Activated CD8-positive, alpha-beta memory T cell treated with anti-CD3 and anti-CD28 coated beads for 48 hours (primary cell): ENCODE results near the gene FBLN5.
"Not testable (repeated sequence)": the region's sequence is repeated elsewhere in the genome, so short reads cannot be mapped to it uniquely, and the experiment has no call there.

Source experiments
- DNase-seq, 3 experiments: peaks; one replicate each; pipeline ENCODE4 v3.0.0-alpha.2; 2020; ENCODE audit warnings: low read depth in 2 of 3, low spot score in 2 of 3

The FBLN5 gene

DNA sequence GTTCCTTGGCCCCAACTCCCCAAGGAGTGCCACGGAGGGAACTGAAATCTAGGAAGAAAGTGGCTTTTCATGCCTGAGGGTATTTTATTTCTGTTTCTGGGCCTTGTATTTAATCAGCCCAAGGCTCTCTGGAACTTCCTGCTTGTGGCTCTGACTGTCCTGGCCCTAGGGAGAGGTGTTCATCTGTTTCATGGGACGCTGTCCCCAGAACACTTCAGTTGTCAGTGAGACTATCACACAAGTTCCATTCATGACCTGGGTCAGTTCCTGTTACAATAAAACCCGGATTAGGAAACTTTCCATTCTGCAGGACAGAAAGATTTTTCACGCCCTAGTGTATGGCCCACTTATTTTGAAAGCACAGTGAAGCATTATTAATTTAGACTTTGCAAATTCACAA lies 61.7 kb downstream of the FBLN5 start:
- no peak for DNase-seq

DNA sequence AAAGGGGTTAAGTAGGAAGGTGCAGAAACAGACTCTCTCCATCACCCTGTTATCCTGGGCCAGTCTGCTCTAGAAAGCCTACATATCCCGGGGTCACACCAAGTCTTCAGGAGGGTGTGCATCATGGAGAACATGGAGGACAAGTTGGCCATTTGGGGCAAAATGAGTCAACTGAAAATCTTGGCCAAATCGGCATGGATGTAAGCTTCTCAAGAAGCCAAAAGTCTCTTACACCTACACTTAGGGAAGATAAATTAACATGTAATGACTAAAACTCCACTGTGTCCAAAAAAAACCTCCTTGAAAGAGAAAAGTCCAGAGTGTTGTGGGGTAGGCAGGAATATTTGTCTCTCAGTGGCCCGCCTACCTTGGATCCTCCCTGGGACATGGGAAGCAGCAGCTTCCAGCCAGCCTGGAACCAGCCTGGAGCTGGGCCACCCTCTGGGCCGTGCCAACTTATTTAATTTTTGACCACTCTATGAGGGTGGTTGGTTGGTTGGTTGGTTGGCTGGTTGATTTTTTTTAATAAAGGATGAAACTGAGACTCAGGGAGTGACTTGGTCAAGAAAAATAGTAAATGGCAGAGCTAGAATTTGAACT lies 62.3 kb downstream of the FBLN5 start:
- DNase-seq: no peak

DNA sequence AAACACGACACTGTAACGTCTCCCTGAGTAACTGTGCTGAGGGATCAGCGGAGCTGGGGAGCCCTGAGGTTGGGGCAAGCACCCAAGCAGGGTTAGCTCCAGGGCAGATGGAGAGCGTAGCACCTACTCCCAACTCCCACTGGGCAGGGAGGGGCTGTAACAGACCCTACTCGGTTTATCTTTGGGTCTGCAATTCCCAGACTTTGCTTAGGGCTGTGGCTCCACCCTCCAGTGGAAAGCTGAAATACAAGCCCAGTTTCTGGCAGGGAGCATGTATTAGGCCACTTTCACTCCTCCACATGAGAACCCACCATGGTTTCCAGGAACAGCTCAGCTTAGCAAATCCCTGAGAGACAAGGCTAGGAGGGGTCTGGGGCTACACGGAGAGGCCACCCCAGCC lies 62.8 kb downstream of the FBLN5 start:
- DNase-seq: no peak

DNA sequence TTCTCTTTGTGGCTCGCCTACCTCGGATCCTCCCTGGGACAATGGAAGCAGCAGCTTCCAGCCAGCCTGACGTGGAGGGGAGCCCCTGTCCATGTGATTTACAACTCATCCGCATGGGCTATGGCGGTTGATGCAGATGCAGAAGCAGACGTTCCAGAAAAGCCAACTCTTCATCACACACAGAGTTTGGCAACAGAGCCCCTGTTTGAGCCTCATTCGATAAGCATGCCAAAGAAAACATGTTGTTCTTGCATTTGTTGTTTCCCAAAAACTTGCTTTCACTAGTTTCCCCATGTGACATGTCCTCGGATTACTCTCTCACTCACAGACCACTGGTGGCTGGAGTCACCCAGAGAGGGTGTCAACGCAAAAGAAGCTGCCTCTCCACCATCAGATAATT lies 63.7 kb downstream of the FBLN5 start:
- DNase-seq: no peak

DNA sequence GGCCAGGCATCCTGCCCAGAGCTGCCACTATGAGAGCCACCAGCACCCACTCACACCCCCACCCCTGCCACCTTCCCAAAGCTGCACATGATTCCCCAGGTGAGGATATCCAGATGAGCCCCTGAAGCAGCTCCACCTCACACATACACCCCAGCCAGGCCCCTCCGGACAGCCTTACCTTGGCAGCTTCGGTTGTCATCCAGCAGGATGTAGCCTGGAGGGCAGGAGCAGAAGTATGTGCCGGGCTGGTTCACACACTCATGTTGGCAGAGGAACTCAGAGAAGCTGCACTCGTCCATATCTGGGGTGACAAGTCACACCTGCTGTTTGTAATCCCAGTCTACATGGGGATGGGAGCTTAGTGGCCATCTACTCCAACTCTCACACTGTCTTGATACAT lies 64.7 kb downstream of the FBLN5 start:
- no peak for DNase-seq

DNA sequence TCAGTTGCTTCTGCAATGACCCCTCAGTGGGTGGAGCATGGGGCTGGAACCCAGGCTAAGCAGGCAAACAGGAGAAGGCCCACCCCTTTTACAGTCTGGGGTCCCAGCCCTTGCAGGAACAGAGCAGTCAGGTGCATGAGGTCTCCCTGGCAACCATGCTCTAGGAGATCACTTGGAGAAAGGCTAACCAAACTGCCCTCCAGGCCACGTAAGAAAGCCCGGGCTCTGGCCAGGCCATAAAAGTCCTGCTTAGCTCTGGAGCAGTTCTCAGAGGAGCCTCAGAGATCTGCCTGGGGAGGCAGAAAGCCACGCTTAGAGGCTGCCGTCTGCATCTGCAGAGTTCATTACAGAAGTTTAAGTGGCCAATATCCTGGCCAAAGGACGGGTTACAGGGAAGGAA lies 65.1 kb downstream of the FBLN5 start:
- DNase-seq: no peak

DNA sequence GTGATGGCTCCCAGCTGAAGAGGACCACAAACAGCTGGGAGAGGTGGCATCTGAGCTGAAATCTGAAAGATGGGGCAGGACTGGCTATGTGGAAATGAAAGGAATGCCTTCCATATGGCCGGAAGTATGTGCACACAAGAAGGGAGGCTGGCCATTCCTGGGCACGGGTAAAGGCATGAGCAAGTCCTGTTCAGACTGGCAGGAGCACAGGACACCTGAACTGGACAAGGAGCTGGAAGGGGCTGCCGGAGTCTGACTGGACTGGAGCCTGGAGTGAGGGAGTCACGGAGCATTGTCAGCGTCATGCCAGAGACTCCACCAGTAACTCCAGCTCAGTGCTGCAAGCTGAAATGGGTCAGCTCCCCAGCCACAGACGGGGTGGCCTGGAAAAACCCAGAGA lies 68.3 kb downstream of the FBLN5 start:
- DNase-seq: no peak

DNA sequence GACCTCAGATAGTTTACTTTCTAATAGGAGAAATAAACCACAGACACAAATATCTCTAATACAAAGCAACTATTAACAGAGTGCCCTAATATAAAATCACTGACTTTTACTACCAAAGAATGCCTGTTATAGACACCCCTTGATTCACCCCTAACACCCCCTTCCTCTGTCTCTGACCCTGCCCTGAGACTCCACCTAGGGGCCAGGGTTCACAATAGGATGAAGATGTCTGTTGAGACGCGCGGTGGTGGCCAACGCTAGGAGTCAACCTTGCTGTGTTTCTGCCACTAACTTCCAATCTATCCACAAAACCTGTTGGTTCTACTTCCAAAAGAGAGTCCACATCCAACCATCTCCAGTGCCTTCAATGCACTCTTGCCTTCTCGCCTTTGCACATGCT lies 69.2 kb downstream of the FBLN5 start:
- DNase-seq: no peak

DNA sequence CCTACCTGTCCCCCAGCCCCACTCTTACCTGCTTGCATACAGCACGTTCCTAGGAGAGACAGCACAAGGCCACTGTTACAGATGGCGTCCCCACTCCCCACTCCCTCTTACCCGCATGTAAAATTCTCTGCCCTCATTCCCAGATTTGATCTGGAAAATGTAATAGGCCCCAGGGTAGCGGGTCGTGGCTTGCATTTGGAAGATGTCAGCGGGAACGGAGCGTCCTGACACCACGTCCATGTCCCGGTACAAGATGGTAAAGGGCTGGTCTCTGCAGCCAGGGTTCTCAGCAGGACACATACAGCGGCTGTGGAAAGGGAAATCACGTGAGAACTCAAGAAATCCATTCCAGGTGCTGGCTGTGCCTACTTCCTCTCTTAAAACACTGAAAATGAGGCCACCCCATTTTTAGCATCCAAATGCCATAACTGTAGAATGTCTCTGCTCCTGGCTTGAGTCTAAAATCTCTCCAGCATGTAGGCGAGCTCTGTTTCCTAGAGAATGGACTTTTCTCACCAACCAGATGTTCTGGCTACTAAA lies 70.0 kb downstream of the FBLN5 start:
- no peak for DNase-seq

DNA sequence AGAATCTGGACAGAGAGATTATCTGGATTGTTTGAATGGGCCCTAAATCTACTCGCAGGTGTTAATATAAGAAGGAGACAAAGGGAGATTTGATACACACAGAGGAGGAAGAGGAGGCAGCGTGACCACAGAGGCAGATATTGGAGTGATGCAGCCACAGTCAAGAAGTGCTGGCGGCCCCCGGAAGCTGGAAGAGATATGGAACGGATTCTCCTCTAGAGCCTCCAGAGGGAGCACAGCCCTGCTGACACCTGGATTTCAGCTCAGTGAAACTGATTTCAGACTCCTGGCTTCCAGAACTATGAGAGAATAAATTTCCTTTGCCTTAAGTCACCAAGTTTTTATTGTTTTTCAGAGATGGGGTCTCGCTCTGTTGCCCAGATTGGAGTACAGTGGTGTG lies 71.0 kb downstream of the FBLN5 start:
- DNase-seq: no peak

DNA sequence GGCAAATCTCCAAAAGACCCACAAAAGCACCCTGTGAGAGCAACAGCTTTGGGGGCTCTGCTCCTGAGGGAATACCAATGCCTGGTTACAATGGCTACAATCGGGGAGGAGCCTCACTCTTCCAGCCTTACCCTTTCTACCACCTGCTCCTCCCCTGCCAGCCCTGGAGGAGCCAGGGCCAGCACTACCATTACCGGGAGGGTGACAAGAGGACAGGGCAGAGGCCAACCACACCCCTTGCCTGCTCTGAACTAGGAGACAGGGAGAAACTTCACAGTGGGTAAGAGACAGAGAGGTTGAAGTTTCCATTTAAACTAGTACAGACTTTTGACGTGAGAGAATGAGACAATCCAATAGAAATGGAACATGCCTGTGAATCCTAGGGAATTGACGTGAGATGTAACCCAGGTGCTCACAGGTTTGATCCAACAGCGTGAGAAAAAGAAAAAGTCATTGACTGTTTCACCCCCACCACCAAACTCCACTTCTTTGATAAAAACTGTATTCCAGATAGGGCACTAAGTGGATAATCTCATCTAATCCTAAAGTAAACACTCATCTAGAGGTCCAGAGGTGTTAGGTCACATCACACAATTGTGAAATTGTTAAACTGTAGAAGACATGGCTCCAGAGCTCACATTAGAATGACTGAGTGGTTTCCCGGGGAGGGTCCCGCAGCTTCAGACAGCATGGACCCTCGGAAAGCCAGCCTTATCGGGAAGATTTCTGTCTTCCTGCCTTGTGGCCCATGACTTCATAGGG lies 71.8 kb downstream of the FBLN5 start:
- DNase-seq: no peak

DNA sequence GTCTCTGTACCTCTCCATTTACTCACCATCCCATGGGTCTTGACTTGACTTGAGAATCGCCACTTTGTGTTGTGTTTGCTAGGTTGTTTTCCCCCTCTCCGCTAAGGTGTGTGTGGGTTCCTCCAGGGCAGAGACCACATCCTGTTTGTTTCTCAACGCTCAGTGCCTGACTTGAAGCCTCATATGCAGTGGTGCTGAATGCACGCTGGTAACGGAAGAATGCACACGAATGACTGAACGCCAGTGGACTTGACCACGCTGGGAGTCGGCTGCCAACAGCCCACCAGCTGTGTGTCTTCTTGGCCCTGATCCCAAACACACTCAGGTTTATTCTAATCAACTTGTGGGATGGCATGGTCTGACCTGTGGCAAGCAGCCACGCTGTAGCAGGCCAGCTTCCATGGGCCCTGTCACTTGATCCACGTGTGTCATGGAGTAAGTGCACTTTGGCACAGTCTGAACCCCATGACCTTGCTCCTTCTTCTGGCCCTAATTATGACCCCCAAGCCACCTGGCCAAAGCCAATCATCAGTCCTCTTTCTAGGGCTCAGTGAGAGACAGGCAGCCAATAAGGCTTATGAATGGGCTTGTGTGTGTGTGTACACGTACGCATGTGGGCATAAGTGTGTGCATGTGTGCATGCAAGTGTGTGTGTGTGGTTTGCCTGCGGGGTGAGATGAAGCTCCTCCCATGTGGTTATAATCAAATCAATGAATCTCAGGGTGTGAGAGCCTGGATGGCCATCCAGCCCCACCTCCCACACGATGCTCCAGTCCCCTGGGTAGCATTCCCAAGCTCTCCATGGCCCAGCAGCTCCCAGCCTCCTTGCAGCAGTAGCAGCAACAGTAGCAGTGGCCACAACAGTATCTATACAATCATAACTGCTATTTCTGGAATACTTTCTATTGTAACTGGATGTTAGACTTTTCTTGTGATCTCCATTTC lies 73.8 kb downstream of the FBLN5 start:
- DNase-seq: no peak

DNA sequence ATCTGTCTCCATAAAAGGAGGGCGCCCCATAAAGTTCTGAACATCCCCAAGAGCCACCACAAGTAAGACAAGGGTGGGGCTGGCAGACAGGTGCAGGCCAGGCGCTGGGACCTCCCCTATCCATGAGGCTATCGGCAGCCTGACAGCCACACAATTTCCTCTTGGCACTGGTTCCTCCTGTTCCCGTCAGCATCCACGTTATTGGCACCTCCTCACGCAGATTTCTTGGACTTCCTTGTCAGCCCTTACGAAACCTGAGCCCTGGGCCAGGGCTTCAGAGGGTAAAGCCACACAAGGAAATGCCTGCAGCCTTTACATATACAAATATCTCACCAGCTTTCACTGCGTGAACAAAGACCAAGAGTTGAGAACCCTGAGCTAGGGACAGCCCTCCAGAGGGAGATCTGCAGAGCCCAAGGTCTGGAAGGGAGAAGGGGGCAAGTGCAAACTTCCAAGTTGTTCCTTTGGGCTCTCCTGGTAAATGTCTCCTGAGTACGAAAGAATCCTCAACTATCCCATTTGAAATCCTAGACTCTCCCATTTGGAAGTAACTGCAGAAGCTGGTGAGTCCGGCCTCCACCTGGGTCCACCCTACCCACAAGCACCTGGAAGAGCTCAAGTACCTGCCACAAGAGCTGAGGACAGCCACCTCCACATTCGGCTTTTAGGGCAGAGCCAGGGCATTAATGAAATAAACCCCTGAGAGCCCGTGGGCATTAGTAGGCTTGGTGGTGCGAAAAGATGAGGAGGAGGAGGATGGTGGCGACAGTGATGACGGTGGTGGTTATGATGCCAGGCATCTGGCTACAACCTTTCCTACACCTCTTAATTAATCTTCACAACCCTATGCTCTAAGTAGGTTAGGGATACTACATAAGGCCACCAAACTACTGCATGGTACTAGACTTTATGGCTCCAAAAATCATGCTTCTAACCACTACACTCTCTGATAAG lies 74.7 kb downstream of the FBLN5 start:
- no peak for DNase-seq

DNA sequence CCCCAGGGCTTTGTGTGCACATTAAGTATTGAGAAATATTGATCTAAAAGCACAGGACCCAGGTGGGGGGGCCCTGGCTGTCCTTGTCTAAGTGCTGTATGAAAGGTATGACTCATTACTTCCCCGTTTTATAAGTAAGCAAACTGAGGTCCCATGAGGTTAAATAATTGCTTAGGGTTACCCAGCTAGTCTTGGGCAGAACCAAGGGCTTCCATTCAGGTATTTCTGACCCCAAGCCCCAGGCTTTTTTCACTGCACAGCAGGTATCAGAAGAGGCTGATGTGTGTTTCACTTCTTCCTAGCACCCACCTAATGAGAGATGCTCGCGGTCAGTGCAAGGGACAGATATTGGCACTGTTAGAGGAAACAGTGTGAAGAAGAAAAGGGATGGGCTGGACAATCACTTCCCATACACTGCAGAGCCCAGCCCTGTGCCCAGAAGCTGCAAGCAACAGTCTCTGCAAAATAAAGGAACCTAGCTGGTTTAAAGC lies 75.4 kb downstream of the FBLN5 start:
- DNase-seq: no peak

DNA sequence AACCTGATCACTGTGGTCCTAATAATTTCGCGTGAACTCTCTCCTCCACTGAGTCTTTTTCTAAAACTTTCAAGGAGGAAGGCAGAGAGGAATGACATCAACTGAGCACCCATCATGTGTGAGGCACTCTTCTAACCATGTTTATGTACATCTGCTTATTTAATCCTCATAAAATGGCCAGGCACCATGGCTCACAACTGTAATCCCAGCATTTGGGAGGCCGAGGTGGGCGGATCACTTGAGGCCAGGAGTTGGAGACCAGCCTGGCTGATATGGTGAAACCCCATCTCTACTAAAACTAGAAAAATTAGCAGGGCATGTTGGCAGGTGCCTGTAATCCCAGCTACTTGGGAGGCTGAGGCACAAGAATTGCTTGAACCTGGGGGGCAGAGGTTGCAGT lies 76.1 kb downstream of the FBLN5 start:
- DNase-seq: not testable (repeated sequence)

DNA sequence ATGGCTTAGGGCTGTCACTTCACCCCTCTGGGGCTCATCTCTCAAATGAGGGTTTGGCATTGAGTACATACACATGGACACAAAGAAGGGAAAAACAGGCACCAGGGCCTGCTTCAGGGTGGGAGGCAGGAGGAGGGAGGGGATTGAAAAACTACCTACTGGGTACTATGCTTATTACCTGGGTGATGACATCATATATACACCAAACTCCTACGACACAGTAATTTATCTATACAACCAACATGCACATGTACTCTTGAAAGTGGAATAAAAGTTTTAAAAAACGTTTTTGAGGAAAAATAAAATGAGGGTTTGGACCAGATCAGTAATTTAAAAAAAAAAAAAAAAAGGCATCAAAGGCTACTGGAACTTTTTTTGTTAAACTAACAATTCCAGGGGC lies 76.6 kb downstream of the FBLN5 start:
- no peak for DNase-seq

DNA sequence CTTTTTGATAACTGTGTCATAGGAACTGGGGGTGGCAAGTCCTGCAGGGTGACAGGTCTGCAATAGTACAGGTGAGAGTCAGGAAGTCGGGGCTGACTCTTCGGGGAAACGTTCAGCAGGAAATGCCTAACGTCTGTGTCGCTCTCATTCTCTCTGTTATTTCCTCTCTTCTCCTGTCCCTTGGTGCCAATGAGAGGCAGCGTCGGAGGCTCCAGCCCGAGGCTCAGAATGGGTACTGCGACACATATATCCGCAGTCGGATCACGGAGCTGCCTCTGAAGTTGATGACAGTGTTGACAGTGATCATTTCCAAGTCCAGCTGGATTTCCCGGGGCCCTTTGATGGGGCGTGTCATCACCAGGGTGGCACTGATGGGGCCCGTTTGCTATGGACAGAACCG lies 77.5 kb downstream of the FBLN5 start:
- DNase-seq: no peak

DNA sequence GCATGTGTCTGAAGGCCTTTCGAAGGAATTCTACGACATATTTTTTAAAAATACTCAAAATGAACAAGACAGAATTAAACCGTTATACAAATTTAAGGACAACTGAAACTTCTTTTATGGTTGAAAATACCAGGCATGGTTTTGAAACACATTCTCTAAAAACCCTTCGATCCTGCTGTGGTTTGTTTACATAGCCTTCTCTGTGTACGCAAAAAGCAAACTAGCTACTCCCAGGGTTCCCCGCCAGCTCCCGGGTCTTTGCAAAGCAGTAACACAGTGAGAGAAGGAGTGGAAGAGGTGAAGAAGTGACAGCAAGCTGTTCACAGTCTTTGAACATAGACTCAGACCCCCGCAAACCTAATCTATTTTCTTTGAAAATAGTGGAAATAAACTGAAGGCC lies 77.9 kb downstream of the FBLN5 start:
- DNase-seq: no peak

DNA sequence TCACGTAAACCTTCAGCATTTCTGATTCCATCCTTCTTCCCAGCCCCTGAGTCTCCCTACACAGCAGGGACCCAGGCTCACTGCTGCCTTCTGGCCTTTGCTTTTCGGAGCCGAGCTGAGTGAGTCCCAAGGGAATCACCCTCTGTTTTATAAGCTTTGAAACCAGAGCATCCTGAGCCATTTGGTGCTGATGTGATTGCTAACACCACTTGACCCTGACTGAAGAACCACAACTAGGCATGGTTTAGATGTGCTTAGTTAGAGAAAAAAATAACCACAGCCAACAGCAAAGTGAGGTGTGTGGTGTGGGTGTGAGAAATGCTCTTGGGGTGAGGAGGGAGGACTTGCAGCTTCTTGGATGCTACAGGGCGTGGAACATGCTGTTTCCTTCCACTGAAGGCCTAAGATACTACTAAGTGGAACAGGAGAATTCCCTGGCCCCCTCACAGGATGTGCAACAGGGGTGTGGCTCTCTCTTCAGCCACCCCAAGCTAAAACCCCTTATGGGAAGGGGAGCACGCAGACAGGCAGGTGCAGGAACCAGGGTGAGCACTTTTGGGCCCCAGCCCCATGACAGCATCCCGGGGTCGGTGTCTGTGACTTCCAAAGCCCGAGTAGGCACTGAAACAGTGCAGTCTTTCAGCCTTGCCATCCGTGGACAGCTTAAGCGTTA lies 80.0 kb downstream of the FBLN5 start, which contains the start of gene TC2N:
TC2N (minus strand) TSS at position 221 of the 673 bp plus-strand sequence. CDS start 53,767 bp downstream, outside the sequence.
- DNase-seq: no peak
